GM18868 (cell line): ENCODE results near the gene CNBP.

Experiments
- ATAC-seq: cut with Tn5 transposase; IDR thresholded peaks from one replicate; pipeline ENCODE4 v1.9.1; 2021; ENCODE audit warnings: mild to moderate bottlenecking, moderate library complexity; ENCODE audit not compliant: unreplicated experiment

The CNBP gene

GRCh38 chr3:129132097-129132866 is 51.4 kb downstream of the CNBP start:
- ATAC-seq = no peak

GRCh38 chr3:129131465-129132088 is 52.1 kb downstream of the CNBP start:
- ATAC-seq = no peak

GRCh38 chr3:129130291-129130813 is 53.3 kb downstream of the CNBP start:
- ATAC-seq = no peak

- no peak for ATAC-seq
Observed at GRCh38 chr3:129128357-129129155, 55.1 kb downstream of the CNBP start.

- ATAC-seq = no peak
Observed at GRCh38 chr3:129126726-129127280, 56.9 kb downstream of the CNBP start.

- no peak for ATAC-seq
Observed at GRCh38 chr3:129123314-129124060, 60.2 kb downstream of the CNBP start.

- no peak for ATAC-seq
Observed at GRCh38 chr3:129122412-129123011, 61.2 kb downstream of the CNBP start.

- peak; percentile 49 for ATAC-seq
Observed at GRCh38 chr3:129121792-129122411, 61.8 kb downstream of the CNBP start, which contains the start of gene RAB43. RAB43 (minus strand) TSS chr3:129121804; CDS start chr3:129121489, 315 bp downstream.

- ATAC-seq = no peak
Observed at GRCh38 chr3:129121016-129121791, 62.5 kb downstream of the CNBP start.

GRCh38 chr3:129120254-129121004 is 63.3 kb downstream of the CNBP start:
- ATAC-seq = peak; percentile 73

GRCh38 chr3:129119365-129120100 is 64.2 kb downstream of the CNBP start:
- ATAC-seq = no peak

GRCh38 chr3:129118745-129119144 is 65.0 kb downstream of the CNBP start:
- ATAC-seq = no peak
